Activated naive CD8-positive, alpha-beta T cell treated with anti-CD3 and anti-CD28 coated beads, Interleukin-2, amount 10 ng/mL, durations not matched to agents 7 days and 5 days (primary cell): Measurements from ENCODE around the gene TBC1D2B. TPM values are rescaled to one million over a fixed set of nuclear protein-coding genes. Genes with fewer than 3 reads are reported as not detected.
"Not testable (repeated sequence)": the region's sequence is repeated elsewhere in the genome, so short reads cannot be mapped to it uniquely, and the experiment has no call there.

ENCODE experiments used
- ATAC-seq: fragments of 150-1000 bp; cut with Tn5 transposase; one replicate; pipeline ENCODE4 v1.10.0; 2021; ENCODE audit warnings: low read depth, moderate library complexity
- POLR2A ChIA-PET: fragments of 350-600 bp; sonication (Branson Sonifier 250); formaldehyde crosslinking; loops from one replicate; lab custom pipeline; 2021; ENCODE audit warnings: antibody characterized with exemption; lab: Charles Lee
- DNase-seq: peaks from one replicate; pipeline ENCODE4 v3.0.0; 2021
- H3K27ac Mint-ChIP-seq: one replicate; pipeline ENCODE4 v1.8.0; 2022; ENCODE audit warnings: mild to moderate bottlenecking, mixed read lengths
- H3K27me3 Mint-ChIP-seq: one replicate; pipeline ENCODE4 v1.8.0; 2022; ENCODE audit warnings: mild to moderate bottlenecking, moderate library complexity, mixed read lengths
- H3K36me3 Mint-ChIP-seq: one replicate; pipeline ENCODE4 v1.8.0; 2021; ENCODE audit warnings: mild to moderate bottlenecking, mixed read lengths
- H3K4me1 Mint-ChIP-seq: one replicate; pipeline ENCODE4 v1.8.0; 2021; ENCODE audit warnings: mixed read lengths
- H3K4me3 Mint-ChIP-seq: one replicate; pipeline ENCODE4 v1.8.0; 2022; ENCODE audit warnings: mild to moderate bottlenecking, moderate library complexity, mixed read lengths
- H3K9me3 Mint-ChIP-seq: one replicate; pipeline ENCODE4 v1.8.0; 2021; ENCODE audit warnings: mixed read lengths
- total RNA-seq, 2 experiments: library from RNA; stranded (reverse); gene quantifications; one replicate each; pipeline ENCODE4 v1.2.3, GENCODE V29; 2021

TBC1D2B gene
- total RNA-seq, 2 experiments from 2014 or later: 123 to 125 TPM

DNA sequence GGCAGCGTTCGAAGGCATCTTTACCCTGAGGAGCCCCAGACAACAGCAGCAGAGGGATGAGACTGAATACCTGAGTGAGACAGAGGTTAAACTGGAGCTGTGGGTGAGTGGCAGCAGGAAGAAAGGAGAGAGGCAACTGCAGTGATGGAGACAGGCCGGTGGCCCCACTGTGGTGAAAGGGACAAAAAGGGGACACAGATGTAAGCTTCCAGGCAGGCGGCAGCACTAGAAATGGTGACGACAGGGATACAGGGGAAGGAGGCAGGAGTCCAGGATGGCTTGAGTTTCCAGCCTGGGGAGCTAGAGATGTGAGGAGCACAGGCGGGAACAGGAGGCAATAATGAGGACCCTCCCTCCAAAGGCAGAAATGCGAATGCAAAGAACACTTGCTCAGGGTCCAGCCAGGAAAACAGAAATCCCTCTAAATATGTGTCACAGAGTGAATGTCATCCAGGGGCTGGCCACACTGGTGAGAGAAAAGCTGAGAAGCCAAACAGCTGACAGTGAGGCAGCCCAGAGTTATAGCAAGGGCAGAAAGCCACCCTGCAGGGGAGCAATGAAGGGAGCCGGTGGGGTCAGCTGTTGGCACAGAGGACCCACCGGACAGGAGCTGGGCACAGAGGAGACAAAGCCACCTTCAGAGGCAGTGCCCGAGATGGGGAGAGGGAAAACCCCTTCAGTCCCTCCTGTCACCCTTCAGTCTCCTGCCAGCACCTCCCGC, 70.1 kb downstream of the TBC1D2B start:
- ATAC-seq: no peak
- no peak for DNase-seq
- H3K4me3 Mint-ChIP-seq: no peak overlapping the region
- no peaks in the 10 kb centered on the region for H3K9me3 Mint-ChIP-seq
- peaks cover 17% of the 10 kb centered on the region for H3K4me1 Mint-ChIP-seq
- POLR2A ChIA-PET: no interaction called here
- peaks cover 28% of the 10 kb centered on the region for H3K36me3 Mint-ChIP-seq
- H3K27me3 Mint-ChIP-seq: no peaks in the 10 kb centered on the region
- peak overlapping the region; percentile 30 for H3K27ac Mint-ChIP-seq

DNA sequence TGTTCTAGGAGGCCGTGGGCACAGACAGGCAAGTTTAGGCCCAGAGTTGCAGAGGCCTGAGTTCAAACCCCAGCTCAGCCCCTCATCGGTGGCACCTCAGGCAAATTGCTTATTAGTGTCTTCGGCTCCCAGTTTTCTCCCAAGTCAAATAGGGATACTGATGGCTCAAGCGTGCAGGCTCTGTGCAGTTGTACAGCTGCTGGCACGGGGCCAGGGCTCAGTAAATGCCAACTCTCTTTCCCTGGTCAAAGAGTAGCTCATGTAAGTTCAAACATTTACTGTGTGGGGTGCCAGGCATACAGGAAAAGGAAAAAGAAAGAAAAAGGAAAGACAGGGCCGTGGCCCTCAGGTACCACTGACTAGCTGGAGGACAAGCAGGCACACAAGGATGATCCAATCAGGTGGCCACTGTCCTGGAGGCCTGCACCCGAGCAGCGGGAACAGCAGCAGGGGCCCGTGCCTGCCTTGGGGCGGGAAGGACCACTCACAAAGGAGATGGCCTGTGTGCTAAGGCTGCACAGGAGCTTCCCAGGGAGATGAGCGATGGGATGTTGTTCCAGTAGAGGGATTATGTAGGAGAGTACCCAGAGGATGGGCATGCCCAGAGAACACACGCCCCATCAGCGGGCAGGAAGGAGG, 70.8 kb downstream of the TBC1D2B start:
- H3K4me1 Mint-ChIP-seq: peaks cover 15% of the 10 kb centered on the region
- DNase-seq (no peak), ATAC-seq (no peak)
- no peaks in the 10 kb centered on the region for H3K9me3 Mint-ChIP-seq
- no peaks in the 10 kb centered on the region for H3K27me3 Mint-ChIP-seq
- POLR2A ChIA-PET: no interaction called here
- H3K36me3 Mint-ChIP-seq: peaks cover 31% of the 10 kb centered on the region
- H3K27ac Mint-ChIP-seq: peak overlapping the region; percentile 30
- no peak overlapping the region for H3K4me3 Mint-ChIP-seq

DNA sequence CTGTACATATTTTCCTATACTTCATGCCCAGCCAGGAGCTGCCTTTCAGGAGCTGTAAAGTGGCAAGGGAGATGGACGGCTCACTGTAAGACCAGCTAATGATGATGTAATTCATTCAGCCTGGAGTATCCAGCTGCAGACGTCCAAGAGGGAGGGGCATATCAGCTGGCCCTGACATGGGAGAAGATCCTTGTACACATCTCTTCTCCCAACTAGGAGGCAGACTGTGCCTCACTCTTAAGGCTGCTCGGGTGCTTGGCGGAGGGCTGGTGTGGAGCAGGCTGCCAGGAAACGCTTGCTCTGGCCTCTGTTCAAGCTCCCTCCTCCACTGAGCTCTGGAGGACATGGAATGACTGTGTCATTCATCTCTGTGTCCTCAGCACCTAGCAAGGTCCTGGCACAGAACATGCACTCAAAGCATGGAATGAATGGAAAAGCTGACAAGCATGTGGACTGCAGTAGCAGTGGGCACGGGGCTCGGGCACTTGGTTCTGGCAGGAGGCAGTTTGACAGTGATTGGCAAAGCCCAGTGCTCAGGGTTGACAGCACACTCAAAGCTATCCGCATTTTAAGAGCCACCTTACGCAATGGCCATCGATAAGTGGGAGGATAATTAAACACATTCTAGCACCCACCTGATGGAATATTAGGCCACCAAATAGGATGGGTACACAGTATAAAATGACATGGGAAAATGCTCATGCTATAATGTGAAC, 72.4 kb downstream of the TBC1D2B start:
- peaks cover 37% of the 10 kb centered on the region for H3K36me3 Mint-ChIP-seq
- peaks cover 23% of the 10 kb centered on the region for H3K4me1 Mint-ChIP-seq
- H3K27me3 Mint-ChIP-seq: no peaks in the 10 kb centered on the region
- ATAC-seq (no peak), DNase-seq (no peak)
- no peak overlapping the region for H3K27ac Mint-ChIP-seq
- H3K4me3 Mint-ChIP-seq: no peak overlapping the region
- POLR2A ChIA-PET: no interaction called here
- H3K9me3 Mint-ChIP-seq: no peaks in the 10 kb centered on the region

DNA sequence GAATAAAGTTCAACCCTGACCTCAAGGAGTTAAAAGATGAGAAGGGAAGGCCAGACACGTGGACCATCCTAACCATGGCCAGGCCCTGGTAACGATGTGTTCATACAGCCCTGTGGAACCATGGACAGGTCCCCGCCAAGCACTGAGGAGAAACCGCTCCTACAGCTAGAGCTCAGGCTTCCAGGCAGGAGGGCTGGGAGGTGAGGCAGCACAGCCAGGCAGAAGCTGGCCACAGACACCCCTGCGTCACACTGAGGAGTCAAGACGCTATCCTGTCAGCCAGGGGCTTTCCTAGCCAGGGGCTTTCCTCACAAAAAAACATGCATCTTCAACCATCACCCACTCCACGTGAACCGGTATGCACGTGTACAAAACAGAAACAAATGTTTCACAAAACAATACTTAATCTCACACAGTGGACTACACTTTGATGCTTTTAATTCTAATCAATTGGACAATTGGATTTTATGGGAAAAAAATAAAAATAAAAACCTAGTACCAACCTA, 73.2 kb downstream of the TBC1D2B start:
- no peaks in the 10 kb centered on the region for H3K9me3 Mint-ChIP-seq
- POLR2A ChIA-PET: no interaction called here
- peaks cover 23% of the 10 kb centered on the region for H3K4me1 Mint-ChIP-seq
- DNase-seq (no peak), ATAC-seq (no peak)
- peaks cover 37% of the 10 kb centered on the region for H3K36me3 Mint-ChIP-seq
- H3K27me3 Mint-ChIP-seq: no peaks in the 10 kb centered on the region
- no peak overlapping the region for H3K4me3 Mint-ChIP-seq
- no peak overlapping the region for H3K27ac Mint-ChIP-seq

DNA sequence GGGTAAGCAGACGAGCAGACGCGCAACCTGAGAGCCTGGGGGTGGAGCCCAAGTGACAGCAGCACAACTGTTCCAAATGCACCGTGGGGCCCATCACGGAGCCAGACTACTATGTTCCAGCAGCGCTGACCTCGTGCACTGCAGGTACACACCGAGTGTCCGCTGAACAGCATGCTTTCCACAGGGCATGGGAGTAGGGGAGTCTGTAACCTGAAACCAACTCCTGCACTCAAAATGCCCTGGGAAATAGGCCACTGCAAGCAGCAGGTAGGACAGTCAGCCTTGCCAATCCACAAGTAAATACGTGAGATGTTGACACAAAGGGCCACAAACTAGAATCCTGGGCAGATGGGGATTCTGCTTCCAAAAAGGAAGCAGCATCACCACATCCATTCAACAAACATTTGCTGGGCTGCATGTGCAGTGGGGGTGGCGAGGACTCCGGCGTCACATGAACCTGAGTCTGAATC, 73.9 kb downstream of the TBC1D2B start:
- Mint-ChIP-seq H3K4me3 (no peak overlapping the region), H3K27me3 (no peaks in the 10 kb centered on the region), H3K4me1 (peaks cover 23% of the 10 kb centered on the region), H3K27ac (no peak overlapping the region), H3K36me3 (peaks cover 33% of the 10 kb centered on the region), H3K9me3 (no peaks in the 10 kb centered on the region)
- DNase-seq: no peak
- POLR2A ChIA-PET: no interaction called here
- ATAC-seq: no peak

DNA sequence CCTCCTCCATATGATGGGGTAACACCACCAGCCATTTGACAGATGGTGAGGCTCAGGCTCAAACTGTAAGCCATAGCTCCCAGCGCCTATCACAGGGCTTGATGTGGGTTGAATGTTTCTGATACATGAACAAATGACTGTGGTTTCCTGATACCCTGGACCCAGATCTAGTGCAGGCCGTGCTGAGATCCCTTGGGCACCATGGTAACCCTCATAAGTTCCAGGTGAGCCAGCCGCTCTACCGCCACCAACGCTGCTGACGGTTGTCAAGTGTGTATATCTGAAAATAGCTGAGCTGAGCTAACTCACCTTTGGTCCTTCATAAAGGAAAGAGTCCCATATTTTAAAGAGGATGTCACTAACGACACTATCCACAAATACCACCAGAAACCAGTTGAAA, 74.5 kb downstream of the TBC1D2B start:
- POLR2A ChIA-PET: no interaction called here
- DNase-seq (no peak), ATAC-seq (no peak)
- H3K9me3 Mint-ChIP-seq: no peaks in the 10 kb centered on the region
- peaks cover 35% of the 10 kb centered on the region for H3K36me3 Mint-ChIP-seq
- peaks cover 23% of the 10 kb centered on the region for H3K4me1 Mint-ChIP-seq
- no peaks in the 10 kb centered on the region for H3K27me3 Mint-ChIP-seq
- no peak overlapping the region for H3K27ac Mint-ChIP-seq
- no peak overlapping the region for H3K4me3 Mint-ChIP-seq

DNA sequence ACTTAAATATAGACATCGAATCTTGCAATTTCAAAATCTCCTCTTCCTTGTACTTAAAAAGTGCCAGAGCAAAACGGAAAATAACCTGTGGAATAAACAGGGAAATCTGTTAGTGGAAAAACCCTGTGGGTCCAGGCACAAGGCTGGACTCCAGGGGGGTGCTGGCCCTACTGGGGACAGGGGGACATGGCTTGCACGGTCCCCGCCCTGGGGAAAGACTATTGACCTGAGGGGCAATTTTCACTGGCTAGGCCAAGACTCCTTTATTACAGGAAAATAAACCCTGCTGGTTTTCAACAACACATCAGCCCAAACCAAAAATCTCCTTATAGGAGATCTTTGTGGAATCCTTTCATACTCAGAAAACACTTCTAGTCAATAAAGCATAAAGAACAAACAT, 75.9 kb downstream of the TBC1D2B start:
- H3K4me1 Mint-ChIP-seq: peaks cover 23% of the 10 kb centered on the region
- H3K9me3 Mint-ChIP-seq: no peaks in the 10 kb centered on the region
- peaks cover 36% of the 10 kb centered on the region for H3K36me3 Mint-ChIP-seq
- H3K4me3 Mint-ChIP-seq: no peak overlapping the region
- no peaks in the 10 kb centered on the region for H3K27me3 Mint-ChIP-seq
- peak overlapping the region; percentile 52 for H3K27ac Mint-ChIP-seq
- POLR2A ChIA-PET: no interaction called here
- no peak for DNase-seq
- no peak for ATAC-seq

DNA sequence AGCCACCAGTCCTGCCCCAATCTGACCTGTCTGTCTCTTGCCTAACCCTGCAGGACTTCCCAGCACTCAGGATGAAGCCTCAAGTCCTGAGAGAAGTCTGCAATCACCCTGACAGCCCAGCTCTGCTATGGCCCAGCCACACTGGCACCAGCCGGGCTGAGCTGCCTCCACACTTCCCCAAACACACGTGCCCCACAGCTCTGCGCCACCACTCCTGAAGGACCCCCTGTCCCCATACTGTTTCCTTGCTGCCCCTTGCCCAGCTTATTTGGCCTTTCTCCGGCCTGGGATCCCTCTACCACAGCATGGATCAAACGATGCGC, 76.6 kb downstream of the TBC1D2B start:
- DNase-seq (no peak), ATAC-seq (no peak)
- H3K4me3 Mint-ChIP-seq: no peak overlapping the region
- POLR2A ChIA-PET: interaction anchor here (1.4 kb wide), 1 partner anchor 107 kb away, joined by 5 read pairs; no protein-coding TSS in a partner anchor
- no peaks in the 10 kb centered on the region for H3K9me3 Mint-ChIP-seq
- H3K4me1 Mint-ChIP-seq: peaks cover 21% of the 10 kb centered on the region
- peak overlapping the region; percentile 35 for H3K27ac Mint-ChIP-seq
- H3K27me3 Mint-ChIP-seq: no peaks in the 10 kb centered on the region
- H3K36me3 Mint-ChIP-seq: peaks cover 34% of the 10 kb centered on the region

DNA sequence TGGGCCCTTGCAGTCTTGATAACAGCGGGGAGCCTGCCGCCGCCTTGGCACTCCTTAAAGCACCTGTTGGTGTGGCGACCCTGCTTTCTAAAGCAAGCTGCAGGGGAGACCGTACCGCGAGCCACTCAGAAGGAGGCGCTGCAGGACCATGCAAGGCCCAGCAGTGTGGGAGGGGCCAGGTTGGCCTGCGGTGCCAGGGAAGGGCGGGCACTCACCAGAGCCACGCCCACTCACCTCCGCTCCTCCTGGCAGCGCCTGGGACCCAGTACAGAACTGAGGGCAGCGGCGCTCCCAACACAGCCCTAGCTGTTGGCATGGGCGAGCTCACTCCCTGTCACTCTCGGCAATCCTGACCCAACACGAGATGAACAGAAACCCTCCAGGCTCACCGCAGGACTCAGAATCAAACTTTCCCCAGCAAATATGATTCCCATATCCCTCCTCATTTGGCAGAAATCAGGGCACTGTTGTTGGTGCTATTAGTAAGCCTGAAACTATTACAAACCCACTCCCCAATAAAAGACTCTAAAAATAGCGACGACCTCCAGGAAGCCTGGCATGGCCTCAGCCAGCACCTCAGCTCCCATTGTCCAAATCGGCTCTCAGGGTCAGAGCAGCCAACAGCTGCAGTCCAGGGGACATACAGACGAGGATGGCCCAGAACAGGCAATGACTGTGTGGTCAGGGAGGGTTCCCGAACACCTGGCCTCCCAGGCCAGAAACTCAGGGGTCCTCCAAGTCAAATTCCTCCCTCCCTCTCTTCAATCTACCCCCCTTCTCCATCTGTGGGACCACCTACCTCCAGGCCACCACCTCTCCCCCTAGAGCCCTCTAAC, 77.2 kb downstream of the TBC1D2B start:
- peak; percentile 72 for DNase-seq
- H3K4me3 Mint-ChIP-seq: no peak overlapping the region
- H3K27ac Mint-ChIP-seq: peak overlapping the region; percentile 35
- POLR2A ChIA-PET: interaction anchor here (1.4 kb wide), 1 partner anchor 108 kb away, joined by 5 read pairs; no protein-coding TSS in a partner anchor
- no peaks in the 10 kb centered on the region for H3K27me3 Mint-ChIP-seq
- no peaks in the 10 kb centered on the region for H3K9me3 Mint-ChIP-seq
- peak; percentile 81 for ATAC-seq
- peaks cover 19% of the 10 kb centered on the region for H3K4me1 Mint-ChIP-seq
- peaks cover 31% of the 10 kb centered on the region for H3K36me3 Mint-ChIP-seq

DNA sequence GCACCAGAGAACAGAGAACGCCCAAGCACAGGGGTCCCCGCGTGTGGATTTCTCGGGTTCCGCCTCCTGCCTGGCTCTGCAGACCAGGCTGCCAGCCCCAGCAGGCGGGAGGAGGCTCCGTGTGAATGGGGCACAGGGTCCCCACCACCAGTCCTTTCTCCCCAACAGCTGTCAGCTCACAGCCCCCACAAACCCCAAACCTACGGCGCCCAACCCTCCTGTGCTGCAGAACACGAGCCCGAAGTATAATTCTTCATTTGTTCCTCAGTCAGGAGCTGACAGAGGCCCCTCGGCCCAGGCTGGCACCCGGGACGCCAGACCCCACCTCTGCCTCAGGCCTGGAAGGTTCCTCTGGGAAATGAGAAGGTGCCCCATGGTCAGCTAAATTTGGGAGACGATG, 78.0 kb downstream of the TBC1D2B start:
- no peak for DNase-seq
- no peak for ATAC-seq
- Mint-ChIP-seq H3K36me3 (peaks cover 28% of the 10 kb centered on the region), H3K4me1 (peaks cover 19% of the 10 kb centered on the region), H3K27ac (no peak overlapping the region), H3K9me3 (no peaks in the 10 kb centered on the region), H3K27me3 (no peaks in the 10 kb centered on the region), H3K4me3 (no peak overlapping the region)
- POLR2A ChIA-PET: no interaction called here

DNA sequence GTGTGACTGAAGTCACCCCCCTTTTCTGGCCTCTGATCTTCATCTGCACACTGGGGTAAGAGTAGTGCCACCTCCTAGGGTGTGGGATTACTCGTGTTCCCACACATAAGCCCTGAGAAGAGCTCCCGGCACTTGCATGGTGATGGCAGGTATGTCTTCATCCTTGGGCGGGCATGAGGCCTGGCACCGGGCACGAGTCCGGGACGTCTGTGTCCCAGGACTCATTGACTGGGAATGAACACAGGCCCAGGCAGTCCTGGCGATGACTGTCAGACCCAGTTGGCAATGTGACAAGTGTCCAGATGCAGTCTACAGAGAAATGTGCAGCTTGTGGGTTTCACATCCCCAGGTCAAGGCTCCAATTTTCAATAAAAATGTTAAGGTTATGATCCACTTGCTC, 78.9 kb downstream of the TBC1D2B start:
- DNase-seq (no peak), ATAC-seq (no peak)
- Mint-ChIP-seq H3K9me3 (no peaks in the 10 kb centered on the region), H3K4me1 (peaks cover 16% of the 10 kb centered on the region), H3K36me3 (peaks cover 27% of the 10 kb centered on the region), H3K27me3 (no peaks in the 10 kb centered on the region), H3K4me3 (no peak overlapping the region), H3K27ac (no peak overlapping the region)
- POLR2A ChIA-PET: no interaction called here

DNA sequence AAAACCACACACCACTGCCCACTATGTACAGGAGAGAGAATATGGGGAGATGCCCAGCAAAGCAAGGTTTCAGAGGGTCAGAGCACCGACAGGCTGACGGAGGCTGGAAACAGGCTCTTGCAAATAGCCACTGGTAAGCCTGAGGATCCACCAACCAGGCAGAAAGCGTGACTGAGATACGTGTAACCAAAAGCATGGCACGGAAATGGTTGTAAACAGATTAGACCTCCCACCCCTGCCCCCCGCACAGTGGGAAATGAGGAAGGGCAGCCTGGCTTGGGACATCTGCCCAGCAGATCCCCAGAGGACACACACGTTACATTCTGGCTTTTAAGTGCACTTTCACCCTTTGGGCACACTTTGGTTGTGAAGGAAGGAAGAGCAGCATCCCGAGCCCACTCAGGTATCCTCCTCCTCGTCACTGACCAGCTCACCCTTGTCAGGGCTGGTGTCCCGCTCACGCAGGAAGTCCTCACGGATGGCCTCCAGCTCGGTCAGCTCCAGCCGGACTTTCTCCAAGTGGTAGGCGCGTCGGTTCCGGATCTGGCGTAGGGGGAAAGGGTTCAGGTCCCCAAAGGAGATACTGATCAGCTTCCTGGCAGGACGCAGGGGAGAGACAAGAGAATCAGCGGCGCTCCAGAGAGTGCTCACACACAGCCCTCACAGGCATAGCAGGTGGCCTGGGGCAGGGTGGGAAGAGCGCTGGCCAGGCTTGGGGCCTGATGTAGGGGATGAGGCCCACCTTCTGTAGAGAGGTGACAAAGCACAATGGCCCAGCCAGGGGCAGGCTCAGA, 79.6 kb downstream of the TBC1D2B start:
- H3K27me3 Mint-ChIP-seq, H3K27ac Mint-ChIP-seq, DNase-seq, H3K4me3 Mint-ChIP-seq, POLR2A ChIA-PET, ATAC-seq, H3K9me3 Mint-ChIP-seq: not testable (repeated sequence)
- Mint-ChIP-seq H3K36me3 (peaks cover 26% of the 10 kb centered on the region), H3K4me1 (peaks cover 13% of the 10 kb centered on the region)
